ENCODE results near the gene CD79A. TPM values are rescaled to one million over a fixed set of nuclear protein-coding genes. Genes with fewer than 3 reads are reported as not detected.

The CD79A gene
- total RNA-seq, 3 donors from 2014 or later, result 2.7 to 7.3 (median 3.9) TPM

DNA sequence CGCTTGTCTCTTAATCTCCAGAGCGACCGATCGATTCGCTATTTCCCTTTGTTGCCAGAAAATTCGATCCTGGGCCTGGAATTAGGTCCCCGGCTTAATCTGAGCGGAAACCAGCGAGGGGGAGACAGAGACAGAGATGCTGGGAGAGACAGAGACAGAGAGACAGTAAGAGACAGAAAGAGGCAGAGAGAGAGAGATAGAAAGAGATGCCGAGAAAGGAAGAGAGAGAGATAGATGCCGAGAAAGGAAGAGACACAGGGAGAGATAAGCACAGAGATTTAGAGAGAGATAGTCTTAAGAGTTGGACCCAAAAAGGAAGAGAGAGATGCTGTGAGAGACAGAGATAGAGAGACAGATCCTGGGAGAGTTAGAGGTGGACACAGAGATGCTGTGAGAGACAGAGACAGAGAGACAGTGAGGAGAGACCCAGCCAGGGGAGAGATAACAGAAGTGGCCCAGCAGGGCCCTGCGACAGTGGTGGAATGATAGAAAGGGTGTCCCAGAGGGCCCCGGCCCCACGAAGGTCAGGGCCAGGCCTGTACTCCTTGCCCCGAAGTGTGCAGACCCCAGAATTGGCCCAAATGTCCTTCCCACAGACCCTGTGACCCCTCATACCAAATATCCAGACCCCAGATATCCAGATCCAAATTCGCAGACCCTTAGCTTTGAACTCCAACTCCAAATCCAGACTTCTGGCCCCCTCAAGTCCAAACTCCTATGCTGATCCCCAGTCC lies 49.9 kb downstream of the CD79A start:
- no peak for TF ChIP-seq CTCF (IDR thresholded peaks at IDR 0.05)
- Histone ChIP-seq H3K4me1 (ENCODE audit: low read depth) (peaks cover 17% of the 10 kb centered on the region), H3K9me3 (no peaks in the 10 kb centered on the region), H3K36me3 (ENCODE audit: low read depth) (no peaks in the 10 kb centered on the region), H3K4me3 (no peak overlapping the region)
- no peak for ATAC-seq
- intact Hi-C loops (cut with DNase I, micrococcal nuclease), result no loop called here
- peak in 1 of 3 donors; percentile 29 for DNase-seq

GRCh38 chr19:41927497-41928192 lies 50.6 kb downstream of the CD79A start:
- H3K4me1 ChIP-seq (ENCODE audit: low read depth), result peaks cover 17% of the 10 kb centered on the region
- no peak for TF ChIP-seq CTCF (IDR thresholded peaks at IDR 0.05)
- no peaks in the 10 kb centered on the region for H3K9me3 ChIP-seq
- no peak overlapping the region for H3K4me3 ChIP-seq
- DNase-seq (peak in 1 of 3 donors; percentile 60), ATAC-seq (peak; percentile 16)
- H3K36me3 ChIP-seq (ENCODE audit: low read depth), result no peaks in the 10 kb centered on the region
- intact Hi-C loops (cut with DNase I, micrococcal nuclease), result no loop called here

- no peaks in the 10 kb centered on the region for H3K9me3 ChIP-seq
- no peak within 1 kb of the TSS for H3K4me3 ChIP-seq
- no peaks in the 10 kb centered on the region for H3K36me3 ChIP-seq (ENCODE audit: low read depth)
- intact Hi-C loops (cut with DNase I, micrococcal nuclease), result no loop called here
- peak; percentile 51 for ATAC-seq
- DNase-seq, result peak in 1 of 3 donors; percentile 55
- no peak for TF ChIP-seq CTCF (IDR thresholded peaks at IDR 0.05)
- peaks cover 17% of the 10 kb centered on the region for H3K4me1 ChIP-seq (ENCODE audit: low read depth)
These were observed 51.2 kb downstream of the CD79A start, which contains the start of gene ERFL for GRCh38 chr19:41928221-41928683. Gene ERFL, minus strand, starts transcription at chr19:41928449. Its CDS starts 15,530 bp downstream, at chr19:41912919.

GRCh38 chr19:41928754-41929535 lies 51.9 kb downstream of the CD79A start:
- intact Hi-C loops (cut with DNase I, micrococcal nuclease), result no loop called here
- no peak for TF ChIP-seq CTCF (IDR thresholded peaks at IDR 0.05)
- peak; percentile 79 for ATAC-seq
- peak; percentile 53 to 62 (median 60) for DNase-seq
- no peak overlapping the region for H3K4me3 ChIP-seq
- H3K4me1 ChIP-seq (ENCODE audit: low read depth), result peaks cover 17% of the 10 kb centered on the region
- no peaks in the 10 kb centered on the region for H3K36me3 ChIP-seq (ENCODE audit: low read depth)
- H3K9me3 ChIP-seq, result no peaks in the 10 kb centered on the region

- intact Hi-C loops (cut with DNase I, micrococcal nuclease), result no loop called here
- Histone ChIP-seq H3K9me3 (no peaks in the 10 kb centered on the region), H3K36me3 (ENCODE audit: low read depth) (no peaks in the 10 kb centered on the region), H3K4me3 (no peak overlapping the region), H3K4me1 (ENCODE audit: low read depth) (peaks cover 17% of the 10 kb centered on the region)
- peak in 1 of 3 donors; percentile 28 for DNase-seq
- ATAC-seq, result no peak
- no peak for TF ChIP-seq CTCF (IDR thresholded peaks at IDR 0.05)
These were observed 52.5 kb downstream of the CD79A start for GRCh38 chr19:41929536-41930071.

Measured in mucosa of descending colon (tissue), 3 donors.